HepG2 (cell line): ENCODE results near the gene SIT1. TPM values are rescaled to one million over a fixed set of nuclear protein-coding genes. Genes with fewer than 3 reads are reported as not detected.
A peak's percentile ranks its signal among the peaks of the same experiment; 100 is the strongest.

Source experiments
- CBX5 ChIP-seq: sonication (generic); formaldehyde crosslinking; IDR thresholded peaks from 2 replicates; pipeline ENCODE4 v1.4.0; 2020; ENCODE audit warnings: missing genetic modification reagents, borderline replicate concordance
- FOXC1 ChIP-seq: sonication (generic); formaldehyde crosslinking; IDR thresholded peaks from 2 replicates; pipeline ENCODE4 v1.8.0; 2022; ENCODE audit warnings: mild to moderate bottlenecking, missing genetic modification reagents, borderline replicate concordance
- KLF15 ChIP-seq: sonication (generic); formaldehyde crosslinking; IDR thresholded peaks from 2 replicates; pipeline ENCODE4 v1.8.1; 2023; ENCODE audit warnings: borderline replicate concordance, mild to moderate bottlenecking, inconsistent platforms, missing genetic modification reagents, mixed read lengths
- PHF5A ChIP-seq: IDR thresholded peaks from one replicate; pipeline ENCODE4 v1.6.1; 2018; ENCODE audit warnings: low read depth, missing genetic modification reagents; ENCODE audit not compliant: unreplicated experiment
- SP5 ChIP-seq: IDR thresholded peaks from 2 replicates; pipeline ENCODE4 v1.6.1; 2016; ENCODE audit warnings: low read depth, borderline replicate concordance
- ZNF33A ChIP-seq: sonication (generic); formaldehyde crosslinking; IDR thresholded peaks from 2 replicates; pipeline ENCODE4 v1.5.1; 2020; ENCODE audit warnings: missing genetic modification reagents, mild to moderate bottlenecking, moderate library complexity, borderline replicate concordance
- ZNF660 ChIP-seq: sonication (generic); formaldehyde crosslinking; IDR thresholded peaks from 2 replicates; pipeline ENCODE4 v1.5.1; 2020; ENCODE audit warnings: mild to moderate bottlenecking, low read depth, missing genetic modification reagents, borderline replicate concordance
- ZNF841 ChIP-seq: sonication (generic); formaldehyde crosslinking; IDR thresholded peaks from 2 replicates; pipeline ENCODE4 v1.8.1; 2023; ENCODE audit warnings: missing genetic modification reagents, borderline replicate concordance
- polyA plus RNA-seq, 8 experiments: library from polyadenylated mRNA; depleted of rRNA in 3 of 8; stranded (reverse) in 7 of 8; unstranded in 1 of 8; fragments of >200 nt; fragmentation: Illumina TruSeq in 4 of 8; extraction: Trizol in 4 of 8; gene quantifications; 2 replicates each; pipeline versions ENCODE4 v1.2.1 to v1.2.3, GENCODE V29; 2011 to 2016; ENCODE audit warnings: low read depth in 4 of 8, missing spikeins in 1 of 8, mixed read lengths in 1 of 8; ENCODE audit not compliant: insufficient read depth in 1 of 8
- total RNA-seq, 5 experiments: library from RNA; depleted of rRNA; stranded (reverse); fragments of >200 nt; fragmentation: Illumina TruSeq; extraction: Trizol; gene quantifications; 2 replicates each; pipeline ENCODE4 v1.2.3, GENCODE V29; 2016; ENCODE audit warnings: low read depth in 1 of 5
- TF ChIP-seq, protein P1 (sequence below): sonication (generic); formaldehyde crosslinking; IDR thresholded peaks from 2 replicates; pipeline ENCODE4 v1.4.0; 2020; ENCODE audit warnings: missing genetic modification reagents
- TF ChIP-seq, protein P2 (sequence below): sonication (generic); formaldehyde crosslinking; IDR thresholded peaks from 2 replicates; pipeline ENCODE4 v1.5.0; 2020; ENCODE audit warnings: mild to moderate bottlenecking, missing genetic modification reagents
- TF ChIP-seq, protein P3 (sequence below): IDR thresholded peaks from 2 replicates; pipeline ENCODE4 v1.6.1; 2016; ENCODE audit warnings: mild to moderate bottlenecking
- TF ChIP-seq, protein P4 (sequence below): IDR thresholded peaks from 2 replicates; pipeline ENCODE4 v1.6.1; 2012; ENCODE audit warnings: low read depth, low read length, improper control_type of control experiment
- TF ChIP-seq, protein P5 (sequence below): IDR thresholded peaks from 2 replicates; pipeline ENCODE4 v1.6.1; 2018; ENCODE audit warnings: missing genetic modification reagents

Gene SIT1
- total and polyA plus RNA-seq, 2 of the 13 experiments (the other 11 are each of a cell fraction or from before 2014, with no cell fraction given): 0.09 to 6.7 TPM

DNA sequence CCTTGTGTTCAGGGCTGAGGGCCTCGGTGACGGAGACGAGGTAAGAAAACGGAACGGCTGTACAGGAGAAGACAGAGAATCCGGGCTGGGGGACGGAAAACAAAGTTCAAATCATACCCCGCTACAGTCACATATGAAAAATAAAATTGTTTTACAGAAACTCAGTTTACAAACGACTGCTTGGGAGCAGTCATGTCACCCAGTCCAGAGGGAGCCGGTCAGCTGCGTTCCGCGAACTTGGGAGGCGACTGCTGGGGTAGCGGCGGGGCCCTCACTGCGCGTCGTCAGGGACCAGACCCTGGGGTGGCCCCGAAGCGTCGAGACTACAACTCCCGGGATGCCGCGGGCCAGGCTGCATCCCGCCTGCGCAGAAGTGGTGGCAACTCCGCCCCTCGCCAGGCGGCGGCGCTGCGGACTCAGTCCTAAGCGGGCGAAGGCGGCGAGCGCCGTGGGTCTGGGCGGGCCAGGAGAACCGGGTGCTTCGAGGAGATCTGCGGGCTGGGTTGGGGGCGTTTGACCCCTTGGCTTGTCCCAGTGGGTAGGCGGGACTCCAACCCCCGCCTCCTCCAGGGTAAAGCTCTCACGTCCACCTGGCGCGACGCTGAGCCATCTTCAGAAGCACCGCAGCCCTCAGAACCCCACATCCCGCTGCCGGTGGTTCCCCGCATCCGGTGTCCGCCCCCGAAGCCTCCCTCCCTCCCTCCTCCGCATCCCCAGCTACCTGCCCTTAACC lies 4.0 kb downstream of the SIT1 start (continued):
- TF ChIP-seq KLF15 (no peak), SP5 (CRISPR knock-in tag) (no peak), CBX5 (CRISPR knock-in tag) (peak; percentile 20; the same call in 1 of the 2 replicates), PHF5A (CRISPR knock-in tag) (no peak), FOXC1 (CRISPR knock-in tag) (no peak; the same call in 1 of the 2 replicates), ZNF33A (peak; percentile 22; the same call in 1 of the 2 replicates), ZNF660 (no peak), ZNF841 (CRISPR knock-in tag) (no peak)
- TF ChIP-seq, protein P1, sequence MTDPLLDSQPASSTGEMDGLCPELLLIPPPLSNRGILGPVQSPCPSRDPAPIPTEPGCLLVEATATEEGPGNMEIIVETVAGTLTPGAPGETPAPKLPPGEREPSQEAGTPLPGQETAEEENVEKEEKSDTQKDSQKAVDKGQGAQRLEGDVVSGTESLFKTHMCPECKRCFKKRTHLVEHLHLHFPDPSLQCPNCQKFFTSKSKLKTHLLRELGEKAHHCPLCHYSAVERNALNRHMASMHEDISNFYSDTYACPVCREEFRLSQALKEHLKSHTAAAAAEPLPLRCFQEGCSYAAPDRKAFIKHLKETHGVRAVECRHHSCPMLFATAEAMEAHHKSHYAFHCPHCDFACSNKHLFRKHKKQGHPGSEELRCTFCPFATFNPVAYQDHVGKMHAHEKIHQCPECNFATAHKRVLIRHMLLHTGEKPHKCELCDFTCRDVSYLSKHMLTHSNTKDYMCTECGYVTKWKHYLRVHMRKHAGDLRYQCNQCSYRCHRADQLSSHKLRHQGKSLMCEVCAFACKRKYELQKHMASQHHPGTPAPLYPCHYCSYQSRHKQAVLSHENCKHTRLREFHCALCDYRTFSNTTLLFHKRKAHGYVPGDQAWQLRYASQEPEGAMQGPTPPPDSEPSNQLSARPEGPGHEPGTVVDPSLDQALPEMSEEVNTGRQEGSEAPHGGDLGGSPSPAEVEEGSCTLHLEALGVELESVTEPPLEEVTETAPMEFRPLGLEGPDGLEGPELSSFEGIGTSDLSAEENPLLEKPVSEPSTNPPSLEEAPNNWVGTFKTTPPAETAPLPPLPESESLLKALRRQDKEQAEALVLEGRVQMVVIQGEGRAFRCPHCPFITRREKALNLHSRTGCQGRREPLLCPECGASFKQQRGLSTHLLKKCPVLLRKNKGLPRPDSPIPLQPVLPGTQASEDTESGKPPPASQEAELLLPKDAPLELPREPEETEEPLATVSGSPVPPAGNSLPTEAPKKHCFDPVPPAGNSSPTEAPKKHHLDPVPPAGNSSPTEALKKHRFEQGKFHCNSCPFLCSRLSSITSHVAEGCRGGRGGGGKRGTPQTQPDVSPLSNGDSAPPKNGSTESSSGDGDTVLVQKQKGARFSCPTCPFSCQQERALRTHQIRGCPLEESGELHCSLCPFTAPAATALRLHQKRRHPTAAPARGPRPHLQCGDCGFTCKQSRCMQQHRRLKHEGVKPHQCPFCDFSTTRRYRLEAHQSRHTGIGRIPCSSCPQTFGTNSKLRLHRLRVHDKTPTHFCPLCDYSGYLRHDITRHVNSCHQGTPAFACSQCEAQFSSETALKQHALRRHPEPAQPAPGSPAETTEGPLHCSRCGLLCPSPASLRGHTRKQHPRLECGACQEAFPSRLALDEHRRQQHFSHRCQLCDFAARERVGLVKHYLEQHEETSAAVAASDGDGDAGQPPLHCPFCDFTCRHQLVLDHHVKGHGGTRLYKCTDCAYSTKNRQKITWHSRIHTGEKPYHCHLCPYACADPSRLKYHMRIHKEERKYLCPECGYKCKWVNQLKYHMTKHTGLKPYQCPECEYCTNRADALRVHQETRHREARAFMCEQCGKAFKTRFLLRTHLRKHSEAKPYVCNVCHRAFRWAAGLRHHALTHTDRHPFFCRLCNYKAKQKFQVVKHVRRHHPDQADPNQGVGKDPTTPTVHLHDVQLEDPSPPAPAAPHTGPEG (CRISPR knock-in tag): no peak
- TF ChIP-seq, protein P2, sequence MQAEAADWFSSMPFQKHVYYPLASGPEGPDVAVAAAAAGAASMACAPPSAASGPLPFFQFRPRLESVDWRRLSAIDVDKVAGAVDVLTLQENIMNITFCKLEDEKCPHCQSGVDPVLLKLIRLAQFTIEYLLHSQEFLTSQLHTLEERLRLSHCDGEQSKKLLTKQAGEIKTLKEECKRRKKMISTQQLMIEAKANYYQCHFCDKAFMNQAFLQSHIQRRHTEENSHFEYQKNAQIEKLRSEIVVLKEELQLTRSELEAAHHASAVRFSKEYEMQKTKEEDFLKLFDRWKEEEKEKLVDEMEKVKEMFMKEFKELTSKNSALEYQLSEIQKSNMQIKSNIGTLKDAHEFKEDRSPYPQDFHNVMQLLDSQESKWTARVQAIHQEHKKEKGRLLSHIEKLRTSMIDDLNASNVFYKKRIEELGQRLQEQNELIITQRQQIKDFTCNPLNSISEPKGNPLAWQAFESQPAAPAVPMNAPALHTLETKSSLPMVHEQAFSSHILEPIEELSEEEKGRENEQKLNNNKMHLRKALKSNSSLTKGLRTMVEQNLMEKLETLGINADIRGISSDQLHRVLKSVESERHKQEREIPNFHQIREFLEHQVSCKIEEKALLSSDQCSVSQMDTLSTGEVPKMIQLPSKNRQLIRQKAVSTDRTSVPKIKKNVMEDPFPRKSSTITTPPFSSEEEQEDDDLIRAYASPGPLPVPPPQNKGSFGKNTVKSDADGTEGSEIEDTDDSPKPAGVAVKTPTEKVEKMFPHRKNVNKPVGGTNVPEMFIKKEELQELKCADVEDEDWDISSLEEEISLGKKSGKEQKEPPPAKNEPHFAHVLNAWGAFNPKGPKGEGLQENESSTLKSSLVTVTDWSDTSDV (CRISPR knock-in tag): peak; percentile 67; the same call in 1 of the 2 replicates
- TF ChIP-seq, protein P3, sequence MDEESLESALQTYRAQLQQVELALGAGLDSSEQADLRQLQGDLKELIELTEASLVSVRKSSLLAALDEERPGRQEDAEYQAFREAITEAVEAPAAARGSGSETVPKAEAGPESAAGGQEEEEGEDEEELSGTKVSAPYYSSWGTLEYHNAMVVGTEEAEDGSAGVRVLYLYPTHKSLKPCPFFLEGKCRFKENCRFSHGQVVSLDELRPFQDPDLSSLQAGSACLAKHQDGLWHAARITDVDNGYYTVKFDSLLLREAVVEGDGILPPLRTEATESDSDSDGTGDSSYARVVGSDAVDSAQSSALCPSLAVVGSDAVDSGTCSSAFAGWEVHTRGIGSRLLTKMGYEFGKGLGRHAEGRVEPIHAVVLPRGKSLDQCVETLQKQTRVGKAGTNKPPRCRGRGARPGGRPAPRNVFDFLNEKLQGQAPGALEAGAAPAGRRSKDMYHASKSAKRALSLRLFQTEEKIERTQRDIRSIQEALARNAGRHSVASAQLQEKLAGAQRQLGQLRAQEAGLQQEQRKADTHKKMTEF (CRISPR knock-in tag): peak; percentile 85
- TF ChIP-seq, protein P4, sequence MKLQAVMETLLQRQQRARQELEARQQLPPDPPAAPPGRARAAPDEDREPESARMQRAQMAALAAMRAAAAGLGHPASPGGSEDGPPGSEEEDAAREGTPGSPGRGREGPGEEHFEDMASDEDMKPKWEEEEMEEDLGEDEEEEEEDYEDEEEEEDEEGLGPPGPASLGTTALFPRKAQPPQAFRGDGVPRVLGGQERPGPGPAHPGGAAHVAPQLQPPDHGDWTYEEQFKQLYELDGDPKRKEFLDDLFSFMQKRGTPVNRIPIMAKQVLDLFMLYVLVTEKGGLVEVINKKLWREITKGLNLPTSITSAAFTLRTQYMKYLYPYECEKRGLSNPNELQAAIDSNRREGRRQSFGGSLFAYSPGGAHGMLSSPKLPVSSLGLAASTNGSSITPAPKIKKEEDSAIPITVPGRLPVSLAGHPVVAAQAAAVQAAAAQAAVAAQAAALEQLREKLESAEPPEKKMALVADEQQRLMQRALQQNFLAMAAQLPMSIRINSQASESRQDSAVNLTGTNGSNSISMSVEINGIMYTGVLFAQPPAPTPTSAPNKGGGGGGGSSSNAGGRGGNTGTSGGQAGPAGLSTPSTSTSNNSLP: 0 out of 2 replicates have a peak, but pooled peaks have one; percentile 24
- TF ChIP-seq, protein P5, sequence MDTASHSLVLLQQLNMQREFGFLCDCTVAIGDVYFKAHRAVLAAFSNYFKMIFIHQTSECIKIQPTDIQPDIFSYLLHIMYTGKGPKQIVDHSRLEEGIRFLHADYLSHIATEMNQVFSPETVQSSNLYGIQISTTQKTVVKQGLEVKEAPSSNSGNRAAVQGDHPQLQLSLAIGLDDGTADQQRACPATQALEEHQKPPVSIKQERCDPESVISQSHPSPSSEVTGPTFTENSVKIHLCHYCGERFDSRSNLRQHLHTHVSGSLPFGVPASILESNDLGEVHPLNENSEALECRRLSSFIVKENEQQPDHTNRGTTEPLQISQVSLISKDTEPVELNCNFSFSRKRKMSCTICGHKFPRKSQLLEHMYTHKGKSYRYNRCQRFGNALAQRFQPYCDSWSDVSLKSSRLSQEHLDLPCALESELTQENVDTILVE: no peak
